Activated CD8-positive, alpha-beta memory T cell treated with anti-CD3 and anti-CD28 coated beads for 36 hours (primary cell): ENCODE measurements around the gene PCDH11X. TPM values are rescaled to one million over a fixed set of nuclear protein-coding genes. Genes with fewer than 3 reads are reported as not detected.
"Not testable (repeated sequence)": the region's sequence is repeated elsewhere in the genome, so short reads cannot be mapped to it uniquely, and the experiment has no call there.

Experiments
- CTCF ChIA-PET: fragments of 350-600 bp; sonication (Branson Sonifier 250); formaldehyde crosslinking; loops from one replicate; lab custom pipeline; 2021; ENCODE audit warnings: antibody characterized with exemption; lab: Charles Lee
- POLR2A ChIA-PET: fragments of 350-600 bp; sonication (Branson Sonifier 250); formaldehyde crosslinking; loops from one replicate; lab custom pipeline; 2021; ENCODE audit warnings: antibody characterized with exemption; lab: Charles Lee
- total RNA-seq, 2 experiments: library from RNA; stranded (reverse); gene quantifications; one replicate each; pipeline ENCODE4 v1.2.3, GENCODE V29; 2021

PCDH11X gene, protein sequence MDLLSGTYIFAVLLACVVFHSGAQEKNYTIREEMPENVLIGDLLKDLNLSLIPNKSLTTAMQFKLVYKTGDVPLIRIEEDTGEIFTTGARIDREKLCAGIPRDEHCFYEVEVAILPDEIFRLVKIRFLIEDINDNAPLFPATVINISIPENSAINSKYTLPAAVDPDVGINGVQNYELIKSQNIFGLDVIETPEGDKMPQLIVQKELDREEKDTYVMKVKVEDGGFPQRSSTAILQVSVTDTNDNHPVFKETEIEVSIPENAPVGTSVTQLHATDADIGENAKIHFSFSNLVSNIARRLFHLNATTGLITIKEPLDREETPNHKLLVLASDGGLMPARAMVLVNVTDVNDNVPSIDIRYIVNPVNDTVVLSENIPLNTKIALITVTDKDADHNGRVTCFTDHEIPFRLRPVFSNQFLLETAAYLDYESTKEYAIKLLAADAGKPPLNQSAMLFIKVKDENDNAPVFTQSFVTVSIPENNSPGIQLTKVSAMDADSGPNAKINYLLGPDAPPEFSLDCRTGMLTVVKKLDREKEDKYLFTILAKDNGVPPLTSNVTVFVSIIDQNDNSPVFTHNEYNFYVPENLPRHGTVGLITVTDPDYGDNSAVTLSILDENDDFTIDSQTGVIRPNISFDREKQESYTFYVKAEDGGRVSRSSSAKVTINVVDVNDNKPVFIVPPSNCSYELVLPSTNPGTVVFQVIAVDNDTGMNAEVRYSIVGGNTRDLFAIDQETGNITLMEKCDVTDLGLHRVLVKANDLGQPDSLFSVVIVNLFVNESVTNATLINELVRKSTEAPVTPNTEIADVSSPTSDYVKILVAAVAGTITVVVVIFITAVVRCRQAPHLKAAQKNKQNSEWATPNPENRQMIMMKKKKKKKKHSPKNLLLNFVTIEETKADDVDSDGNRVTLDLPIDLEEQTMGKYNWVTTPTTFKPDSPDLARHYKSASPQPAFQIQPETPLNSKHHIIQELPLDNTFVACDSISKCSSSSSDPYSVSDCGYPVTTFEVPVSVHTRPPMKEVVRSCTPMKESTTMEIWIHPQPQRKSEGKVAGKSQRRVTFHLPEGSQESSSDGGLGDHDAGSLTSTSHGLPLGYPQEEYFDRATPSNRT (N-terminal part only)
- not detected for total RNA-seq

DNA sequence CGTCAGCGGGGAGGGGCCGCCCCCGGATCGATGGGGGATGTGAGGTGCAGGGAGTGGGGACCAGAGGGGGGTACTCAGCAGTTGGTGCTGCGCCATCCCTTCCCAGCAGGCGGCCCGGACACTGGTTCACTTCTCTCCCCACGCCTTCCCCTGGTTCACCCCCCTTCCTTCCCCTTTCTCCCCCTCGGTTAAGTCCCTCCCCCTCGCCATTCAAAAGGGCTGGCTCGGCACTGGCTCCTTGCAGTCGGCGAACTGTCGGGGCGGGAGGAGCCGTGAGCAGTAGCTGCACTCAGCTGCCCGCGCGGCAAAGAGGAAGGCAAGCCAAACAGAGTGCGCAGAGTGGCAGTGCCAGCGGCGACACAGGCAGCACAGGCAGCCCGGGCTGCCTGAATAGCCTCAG lies at the start of gene PCDH11X:
Gene PCDH11X, plus strand, starts transcription at position 241 of the 400 bp plus-strand sequence. CDS start 56,130 bp downstream, outside the sequence.
- CTCF ChIA-PET, POLR2A ChIA-PET: not testable (repeated sequence)

- POLR2A ChIA-PET, CTCF ChIA-PET: not testable (repeated sequence)
These were observed 31.7 kb upstream of the PCDH11X start for GRCh38 chrX:91747446-91747845.

GRCh38 chrX:91753022-91753421 lies 26.2 kb upstream of the PCDH11X start:
- CTCF ChIA-PET, POLR2A ChIA-PET: not testable (repeated sequence)

- CTCF ChIA-PET, POLR2A ChIA-PET: not testable (repeated sequence)
These were observed 8.3 kb upstream of the PCDH11X start for GRCh38 chrX:91770619-91771488.

- CTCF ChIA-PET, POLR2A ChIA-PET: not testable (repeated sequence)
These were observed 5.2 kb upstream of the PCDH11X start for GRCh38 chrX:91773943-91774342.

GRCh38 chrX:91780008-91780407 lies 833 bp downstream of the PCDH11X start:
- CTCF ChIA-PET, POLR2A ChIA-PET: not testable (repeated sequence)

DNA sequence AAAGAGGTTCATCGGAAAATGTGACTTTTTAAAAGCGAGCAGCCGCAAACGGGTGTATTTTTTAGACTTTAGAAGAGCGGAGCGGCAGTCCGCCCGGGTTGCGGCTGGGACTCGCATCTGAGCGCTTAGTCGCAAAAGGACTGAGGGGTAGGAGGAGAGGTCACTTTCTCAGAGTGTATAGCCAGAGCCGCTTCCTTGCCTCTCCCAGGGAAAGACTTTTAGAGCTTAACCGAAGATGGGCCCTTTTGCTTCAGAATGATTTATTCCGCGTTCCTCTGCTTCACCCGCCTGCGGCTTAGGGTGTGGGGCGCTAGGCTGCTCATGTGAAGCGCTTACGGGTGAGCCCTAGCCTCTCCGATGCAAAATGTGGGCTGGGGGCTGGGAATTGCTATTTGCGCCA lies 1.5 kb downstream of the PCDH11X start:
- CTCF ChIA-PET, POLR2A ChIA-PET: not testable (repeated sequence)

DNA sequence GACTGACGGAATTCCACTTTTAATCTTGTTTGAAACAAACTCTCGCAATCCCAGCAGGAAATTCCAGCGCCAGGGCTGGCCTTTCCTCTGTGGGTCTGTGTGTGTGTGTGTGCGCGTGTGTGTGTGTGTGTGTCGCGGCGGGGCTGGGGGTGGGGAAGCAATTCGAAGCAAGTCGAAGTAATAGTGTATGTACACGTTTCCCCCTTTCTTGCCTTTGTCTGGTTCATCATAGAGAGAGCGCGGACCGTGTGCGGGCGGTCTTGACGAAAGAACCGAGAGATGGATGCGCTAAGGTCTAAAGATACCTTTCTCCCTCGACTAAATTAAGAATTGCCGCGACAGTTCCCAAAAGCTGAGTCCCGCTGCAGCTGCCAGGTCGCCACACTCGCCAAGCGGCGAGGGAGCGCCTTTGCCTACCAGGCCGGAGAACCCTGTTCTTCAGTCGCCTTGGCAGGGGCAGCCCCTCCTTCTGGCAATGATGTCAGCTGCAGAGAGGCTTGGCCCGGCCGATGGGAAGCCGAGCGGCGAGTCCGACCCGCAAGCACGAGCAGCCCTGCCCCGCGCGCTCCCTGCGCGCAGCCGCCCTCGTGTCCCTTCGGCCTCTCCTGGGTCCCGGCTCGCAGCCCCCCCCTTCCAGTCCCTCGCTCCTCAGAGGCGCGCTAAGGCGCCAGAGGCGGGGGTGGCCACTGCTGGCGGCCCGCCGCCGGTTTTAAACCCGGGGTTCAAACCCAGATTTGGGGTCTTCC lies 2.6 kb downstream of the PCDH11X start:
- CTCF ChIA-PET, POLR2A ChIA-PET: not testable (repeated sequence)

DNA sequence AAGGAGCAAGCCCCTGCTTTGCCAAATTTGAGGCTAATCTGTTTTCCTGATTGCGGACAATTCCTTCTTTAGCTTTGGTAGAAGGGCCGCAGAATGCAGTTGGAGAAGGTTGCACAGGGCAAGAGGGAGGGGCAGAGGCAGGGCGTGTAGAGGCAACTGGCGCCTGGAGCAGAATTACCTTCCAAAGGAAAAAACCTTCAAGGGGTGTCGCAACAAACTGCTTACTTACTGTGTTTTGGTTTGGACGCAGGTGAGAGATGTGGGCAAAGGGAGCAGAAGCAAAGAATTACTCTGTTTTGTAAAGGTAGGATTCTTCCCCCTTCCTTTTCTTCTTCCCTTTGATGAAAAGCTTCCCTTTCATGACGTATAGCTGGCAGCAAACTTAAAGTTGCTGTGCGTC lies 3.6 kb downstream of the PCDH11X start:
- CTCF ChIA-PET, POLR2A ChIA-PET: not testable (repeated sequence)

DNA sequence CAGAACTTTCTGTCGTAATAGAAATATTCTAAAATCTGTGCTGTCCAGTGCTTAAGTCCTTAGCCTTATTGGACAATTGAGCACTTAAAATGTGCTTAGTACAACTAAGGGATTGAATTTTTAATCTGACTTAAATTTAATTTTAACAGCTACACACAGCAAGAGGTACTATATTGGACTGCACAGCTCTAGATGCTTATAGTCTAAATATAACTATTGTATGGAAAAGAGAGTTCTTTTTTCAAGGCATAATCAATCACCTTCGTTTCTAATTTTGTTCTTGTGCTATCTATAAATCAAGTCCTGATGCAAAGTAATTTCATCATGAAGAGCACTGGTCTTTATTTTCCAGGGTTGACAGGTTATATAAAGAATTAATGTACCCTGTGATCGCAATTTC lies 38.4 kb downstream of the PCDH11X start:
- CTCF ChIA-PET, POLR2A ChIA-PET: not testable (repeated sequence)

DNA sequence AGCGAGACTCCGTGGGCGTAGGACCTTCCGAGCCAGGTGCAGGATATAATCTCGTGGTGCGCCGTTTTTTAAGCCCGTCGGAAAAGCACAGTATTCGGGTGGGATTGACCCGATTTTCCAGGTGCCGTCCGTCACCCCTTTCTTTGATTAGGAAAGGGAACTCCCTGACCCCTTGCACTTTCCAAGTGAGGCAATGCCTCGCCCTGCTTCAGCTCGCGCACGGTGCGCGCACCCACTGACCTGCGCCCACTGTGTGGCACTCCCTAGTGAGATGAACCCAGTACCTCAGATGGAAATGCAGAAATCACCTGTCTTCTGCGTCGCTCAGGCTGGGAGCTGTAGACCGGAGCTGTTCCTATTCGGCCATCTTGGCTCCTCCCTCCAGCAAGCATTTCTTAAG lies 46.1 kb downstream of the PCDH11X start:
- CTCF ChIA-PET, POLR2A ChIA-PET: not testable (repeated sequence)
